DND-41 (cell line): ENCODE measurements around the gene TXNDC17.
"Not testable (repeated sequence)": the region's sequence is repeated elsewhere in the genome, so short reads cannot be mapped to it uniquely, and the experiment has no call there.

ENCODE experiments used
- ATAC-seq: fragments of 200-7000 bp; cut with Tn5 transposase; 3 replicates; pipeline ENCODE4 v1.9.1; 2021; ENCODE audit warnings: low read depth; ENCODE audit not compliant: insufficient read depth
- DNase-seq: peaks from one replicate; pipeline ENCODE4 v3.0.0-alpha.2; 2020
- H2AFZ ChIP-seq: 2 replicates; pipeline ENCODE4 v1.6.0; 2012; ENCODE audit warnings: low read depth, low read length
- H3K27ac ChIP-seq: 2 replicates; pipeline ENCODE4 v1.5.1; 2012; ENCODE audit warnings: low read length, inconsistent platforms
- H3K27me3 ChIP-seq: fragments of 200-600 bp; sonication (generic); 2 replicates; pipeline ENCODE4 v1.6.0; 2012; ENCODE audit warnings: low read length, mild to moderate bottlenecking, inconsistent platforms; ENCODE audit not compliant: insufficient read depth, poor library complexity
- H3K36me3 ChIP-seq: 2 replicates; pipeline ENCODE4 v1.5.1; 2012; ENCODE audit warnings: low read length, inconsistent platforms; ENCODE audit not compliant: insufficient read depth
- H3K4me1 ChIP-seq: 2 replicates; pipeline ENCODE4 v1.5.1; 2012; ENCODE audit warnings: mild to moderate bottlenecking, low read length; ENCODE audit not compliant: insufficient read depth
- H3K4me2 ChIP-seq: 2 replicates; pipeline ENCODE4 v1.6.0; 2012; ENCODE audit warnings: mild to moderate bottlenecking, moderate library complexity, low read length, inconsistent platforms; ENCODE audit not compliant: insufficient read depth
- H3K4me3 ChIP-seq, 2 experiments: fragments of 200-600 bp in 1 of 2; shearing (Covaris generic) in 1 of 2; 2 replicates each; pipeline ENCODE4 v1.5.1; 2012 to 2016; ENCODE audit warnings: inconsistent platforms in 2 of 2, low read length in 2 of 2, mild to moderate bottlenecking in 2 of 2, low read depth in 1 of 2, moderate library complexity in 1 of 2
- H3K79me2 ChIP-seq: 2 replicates; pipeline ENCODE4 v1.6.0; 2012; ENCODE audit warnings: low read length, inconsistent platforms; ENCODE audit not compliant: insufficient read depth
- H3K9ac ChIP-seq: 2 replicates; pipeline ENCODE4 v1.6.0; 2012; ENCODE audit warnings: low read depth, mild to moderate bottlenecking, inconsistent platforms, low read length, moderate library complexity
- H3K9me3 ChIP-seq: 2 replicates; pipeline ENCODE4 v1.5.1; 2012; ENCODE audit warnings: low read length, moderate library complexity, mild to moderate bottlenecking, inconsistent platforms; ENCODE audit not compliant: insufficient read depth, severe bottlenecking
- H4K20me1 ChIP-seq: 2 replicates; pipeline ENCODE4 v1.6.0; 2012; ENCODE audit warnings: low read length; ENCODE audit not compliant: insufficient read depth
- CTCF ChIP-seq: IDR thresholded peaks from 2 replicates; pipeline ENCODE4 v1.5.1; 2012; ENCODE audit warnings: borderline replicate concordance, low read length, moderate library complexity, mild to moderate bottlenecking; ENCODE audit not compliant: poor library complexity, severe bottlenecking; ENCODE audit errors: extremely low read depth
- EZH2 ChIP-seq: IDR thresholded peaks from 3 replicates; pipeline ENCODE4 v1.6.1; 2012; ENCODE audit warnings: borderline replicate concordance, low read depth, mild to moderate bottlenecking, moderate library complexity, low read length, inconsistent platforms; ENCODE audit not compliant: severe bottlenecking

The TXNDC17 gene

GRCh38 chr17:6660805-6661463 lies 20.1 kb downstream of the TXNDC17 start:
- H3K4me2 ChIP-seq = no peak overlapping the region
- no peak overlapping the region for H3K27ac ChIP-seq
- H3K4me1 ChIP-seq = no peaks in the 10 kb centered on the region
- H3K79me2 ChIP-seq = no peaks in the 10 kb centered on the region
- no peak overlapping the region for H3K9ac ChIP-seq
- TF ChIP-seq CTCF = no peak
- no peak for ATAC-seq
- H3K36me3 ChIP-seq = no peaks in the 10 kb centered on the region
- no peaks in the 10 kb centered on the region for H4K20me1 ChIP-seq
- H3K9me3 ChIP-seq = no peaks in the 10 kb centered on the region
- DNase-seq = no peak
- no peak overlapping the region for H3K4me3 ChIP-seq
- H2AFZ ChIP-seq = no peak overlapping the region
- H3K27me3 ChIP-seq = peaks cover 22% of the 10 kb centered on the region

GRCh38 chr17:6661464-6661848 lies 20.6 kb downstream of the TXNDC17 start:
- H3K4me1 ChIP-seq = no peaks in the 10 kb centered on the region
- H3K27ac ChIP-seq = no peak overlapping the region
- H3K4me2 ChIP-seq = no peak overlapping the region
- no peaks in the 10 kb centered on the region for H3K79me2 ChIP-seq
- H3K9ac ChIP-seq = no peak overlapping the region
- no peaks in the 10 kb centered on the region for H3K36me3 ChIP-seq
- ATAC-seq = no peak
- 0 out of 2 replicates have a peak, but pooled peaks cover 3% of the 10 kb centered on the region for H4K20me1 ChIP-seq
- H3K9me3 ChIP-seq = no peaks in the 10 kb centered on the region
- H3K4me3 ChIP-seq = no peak overlapping the region
- H2AFZ ChIP-seq = no peak overlapping the region
- no peak for DNase-seq
- TF ChIP-seq EZH2 (no peak), CTCF (no peak)
- H3K27me3 ChIP-seq = peaks cover 22% of the 10 kb centered on the region

- DNase-seq, H4K20me1 ChIP-seq, H3K79me2 ChIP-seq, H3K27ac ChIP-seq, ATAC-seq, H3K36me3 ChIP-seq, H3K9me3 ChIP-seq, H3K4me1 ChIP-seq, H2AFZ ChIP-seq, H3K4me3 ChIP-seq, H3K9ac ChIP-seq, H3K4me2 ChIP-seq: not testable (repeated sequence)
- H3K27me3 ChIP-seq = peaks cover 25% of the 10 kb centered on the region
Observed at GRCh38 chr17:6663200-6663599, 22.3 kb downstream of the TXNDC17 start.

- Histone ChIP-seq H4K20me1 (0 out of 2 replicates have a peak, but pooled peaks cover 5% of the 10 kb centered on the region), H3K9me3 (no peaks in the 10 kb centered on the region), H3K27me3 (peaks cover 24% of the 10 kb centered on the region), H3K27ac (no peak overlapping the region), H3K4me2 (no peak overlapping the region), H3K36me3 (no peaks in the 10 kb centered on the region), H2AFZ (no peak overlapping the region), H3K79me2 (no peaks in the 10 kb centered on the region), H3K4me1 (no peaks in the 10 kb centered on the region), H3K9ac (no peak overlapping the region), H3K4me3 (no peak overlapping the region)
- no peak for TF ChIP-seq EZH2
- TF ChIP-seq CTCF = peak; percentile 92
- DNase-seq = peak; percentile 54
- ATAC-seq = peak; percentile 80
Observed at GRCh38 chr17:6666077-6666521, 25.2 kb downstream of the TXNDC17 start.
